DMS53 (cell line): ENCODE results near the gene PCSK4.
"Not testable (repeated sequence)": the region's sequence is repeated elsewhere in the genome, so short reads cannot be mapped to it uniquely, and the experiment has no call there.

ENCODE experiments used
- DNase-seq: peaks from one replicate; lab custom pipeline; 2025; lab: John Stamatoyannopoulos, UW

The PCSK4 gene

DNA sequence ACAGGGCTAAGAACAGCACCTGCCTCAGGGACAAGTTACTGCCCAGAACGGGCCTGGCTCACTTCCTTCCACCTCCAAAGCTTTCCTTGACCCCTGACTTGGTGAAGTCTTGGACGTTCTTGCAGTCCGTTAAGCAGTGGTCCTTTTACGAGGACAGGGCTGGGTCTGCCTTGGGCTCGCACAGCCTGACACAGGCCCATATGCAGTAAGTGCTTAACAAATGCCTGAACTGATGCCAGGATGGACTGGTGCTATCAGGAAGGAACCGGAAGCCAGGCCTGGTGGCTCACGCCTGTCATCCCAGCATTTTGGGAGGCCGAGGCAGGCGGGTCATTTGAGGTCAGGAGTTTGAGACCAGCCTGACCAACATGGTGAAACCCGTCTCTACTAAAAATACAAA lies 31.9 kb upstream of the PCSK4 start:
- no peak for DNase-seq

DNA sequence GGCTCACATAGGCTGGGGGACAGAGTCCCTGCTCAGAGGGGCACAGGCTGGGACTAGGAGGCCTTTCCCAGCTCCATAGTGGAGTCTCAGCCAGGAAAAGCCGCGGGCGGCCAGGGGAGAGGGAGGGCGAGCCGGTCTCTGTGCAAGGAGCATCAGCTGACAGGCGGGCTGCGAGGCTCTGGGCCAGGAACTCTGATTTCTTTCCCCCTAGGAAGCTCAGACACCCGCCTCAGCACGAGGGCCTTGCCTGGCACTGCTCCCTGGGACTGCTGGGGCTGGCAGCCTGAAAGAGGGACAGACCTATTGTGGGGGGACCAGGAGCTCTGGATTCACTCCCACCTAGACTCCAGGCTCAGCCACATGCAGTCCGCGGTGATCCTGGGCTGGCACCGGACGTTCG lies 31.5 kb upstream of the PCSK4 start:
- no peak for DNase-seq

DNA sequence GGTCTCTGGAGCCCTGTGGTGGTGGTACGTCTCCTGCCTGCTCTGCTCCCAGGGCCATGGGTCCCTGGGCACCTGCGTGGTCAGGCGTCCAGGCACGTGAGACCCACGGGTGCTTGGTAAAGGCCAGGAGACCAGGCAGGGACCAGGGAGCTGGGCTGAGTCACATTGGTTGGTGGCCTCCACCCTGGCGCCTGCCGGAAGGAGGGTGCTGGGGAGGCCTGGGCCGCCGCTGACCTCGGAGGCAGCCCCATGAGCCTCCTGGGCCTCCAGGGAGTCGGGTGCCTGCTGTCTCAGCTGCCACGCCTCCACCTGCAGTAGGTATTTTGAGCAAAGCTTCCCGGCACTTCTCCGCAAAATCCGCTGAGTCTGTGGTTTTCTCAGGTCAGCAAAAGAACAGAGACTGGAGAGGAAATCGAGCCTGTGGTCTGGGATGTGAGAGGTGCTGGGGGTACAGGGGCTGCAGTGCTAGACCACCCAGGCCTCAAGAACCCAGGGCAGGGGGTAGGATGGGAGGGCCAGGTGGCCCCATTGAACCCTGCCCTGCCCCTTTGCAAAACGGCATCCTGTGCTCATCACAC lies 30.1 kb upstream of the PCSK4 start:
- DNase-seq: peak; percentile 53

DNA sequence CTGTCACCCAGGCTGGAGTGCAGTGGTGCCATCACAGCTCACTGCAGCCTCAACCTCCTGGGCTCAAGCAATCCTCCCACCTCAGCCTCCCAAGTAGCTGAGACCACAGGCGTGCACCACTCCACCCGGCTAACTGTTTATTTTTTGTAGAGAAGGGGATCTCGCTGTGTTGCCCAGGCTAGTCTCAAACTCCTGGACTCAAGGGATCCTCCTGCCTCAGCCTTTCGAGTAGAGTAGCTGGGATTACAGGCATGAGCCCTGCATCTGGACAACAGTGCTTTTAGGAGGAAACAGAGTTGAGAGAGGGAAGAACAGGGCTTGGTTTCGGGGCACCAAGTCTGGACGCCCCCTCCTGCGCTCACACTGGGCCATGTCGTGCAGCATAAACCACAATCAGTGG lies 29.7 kb upstream of the PCSK4 start:
- DNase-seq: not testable (repeated sequence)

DNA sequence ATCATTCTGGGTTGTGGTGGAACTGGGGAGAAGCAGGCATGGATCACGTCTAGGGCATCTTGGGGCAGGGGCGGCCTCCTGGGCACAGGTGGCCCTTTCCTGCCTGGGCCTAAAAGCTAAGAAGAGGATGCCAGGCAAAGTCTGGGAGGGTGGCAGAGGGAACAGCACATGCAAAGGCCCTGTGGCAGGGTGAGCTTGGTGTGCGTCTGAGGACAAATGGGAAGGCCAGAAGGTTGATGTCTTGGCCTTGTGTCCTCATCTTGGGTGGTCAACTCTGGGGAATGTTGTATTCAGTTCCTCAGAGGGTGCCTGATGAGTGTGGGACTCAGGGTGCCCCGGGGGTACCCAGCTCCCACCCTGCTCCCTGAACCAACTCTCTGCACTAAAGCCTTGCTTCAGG lies 28.3 kb upstream of the PCSK4 start:
- no peak for DNase-seq

DNA sequence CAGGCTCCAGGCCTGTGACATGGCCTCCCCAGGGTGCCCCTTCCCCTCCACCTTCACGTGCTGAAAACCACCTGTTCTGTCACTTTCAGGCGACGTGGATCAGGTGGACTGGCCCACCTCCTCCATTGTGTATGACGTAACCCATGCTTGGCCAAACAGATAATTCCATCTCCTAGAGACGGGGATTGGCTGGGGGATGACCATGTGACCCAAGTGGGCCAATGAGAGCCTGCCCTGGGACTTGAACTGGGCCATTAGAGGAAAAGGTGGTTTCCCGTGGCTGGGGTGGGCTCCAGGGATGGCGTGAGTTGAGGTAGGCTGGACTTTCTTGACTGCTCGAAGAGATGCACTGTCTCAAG lies 26.2 kb upstream of the PCSK4 start:
- peak; percentile 28 for DNase-seq

DNA sequence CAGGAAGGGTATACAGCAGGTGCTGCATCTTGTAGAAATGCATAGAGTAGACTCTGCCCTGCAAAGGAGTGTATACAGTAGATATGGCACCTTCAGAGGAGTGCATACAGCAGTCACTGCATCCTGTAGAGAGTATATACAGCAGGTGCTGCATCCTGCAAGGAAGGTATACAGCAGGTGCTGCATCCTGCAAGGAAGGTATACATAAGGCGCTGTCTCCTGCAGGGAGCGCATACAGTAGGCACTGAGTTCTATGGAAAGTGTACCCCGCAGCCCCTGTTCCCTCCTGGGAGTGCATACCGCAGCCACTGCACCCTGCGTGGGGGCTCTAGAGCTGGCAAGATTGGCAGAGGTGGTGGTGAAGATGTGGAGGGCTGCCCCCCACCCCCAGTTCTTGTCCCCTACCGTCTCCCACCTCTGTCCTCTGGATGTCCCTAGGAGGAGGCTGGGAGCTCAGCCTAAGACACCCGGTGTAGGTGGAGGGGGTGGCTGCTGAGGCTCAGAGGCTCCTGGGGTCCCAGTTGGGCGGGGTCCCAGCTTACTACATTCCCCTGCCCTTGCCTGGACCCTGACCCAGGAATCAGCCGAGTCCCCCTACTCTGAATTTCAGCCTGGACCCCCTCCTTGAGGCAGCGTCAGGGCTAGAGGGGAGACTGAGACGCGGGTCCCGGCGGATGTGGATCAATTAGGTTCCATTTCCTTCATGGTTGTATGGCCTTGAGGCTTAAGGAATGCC lies 25.0 kb upstream of the PCSK4 start:
- DNase-seq: no peak

DNA sequence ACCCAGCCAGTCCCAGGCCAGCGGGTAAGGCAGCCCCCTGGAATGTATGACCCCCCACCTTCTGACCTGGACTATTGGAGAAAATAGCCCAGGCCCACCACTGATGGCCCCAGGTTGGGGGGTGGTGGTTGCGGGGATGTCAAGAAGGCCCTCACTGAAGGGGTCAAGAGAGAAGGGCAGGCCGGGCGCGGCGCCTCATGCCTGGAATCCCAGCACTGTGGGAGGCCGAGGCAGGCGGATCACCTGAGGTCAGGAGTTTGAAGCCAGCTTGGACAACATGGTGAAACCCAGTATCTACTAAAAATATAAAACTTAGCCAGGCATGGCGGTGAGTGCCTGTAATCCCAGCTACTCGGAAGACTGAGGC lies 24.1 kb upstream of the PCSK4 start:
- DNase-seq: no peak

DNA sequence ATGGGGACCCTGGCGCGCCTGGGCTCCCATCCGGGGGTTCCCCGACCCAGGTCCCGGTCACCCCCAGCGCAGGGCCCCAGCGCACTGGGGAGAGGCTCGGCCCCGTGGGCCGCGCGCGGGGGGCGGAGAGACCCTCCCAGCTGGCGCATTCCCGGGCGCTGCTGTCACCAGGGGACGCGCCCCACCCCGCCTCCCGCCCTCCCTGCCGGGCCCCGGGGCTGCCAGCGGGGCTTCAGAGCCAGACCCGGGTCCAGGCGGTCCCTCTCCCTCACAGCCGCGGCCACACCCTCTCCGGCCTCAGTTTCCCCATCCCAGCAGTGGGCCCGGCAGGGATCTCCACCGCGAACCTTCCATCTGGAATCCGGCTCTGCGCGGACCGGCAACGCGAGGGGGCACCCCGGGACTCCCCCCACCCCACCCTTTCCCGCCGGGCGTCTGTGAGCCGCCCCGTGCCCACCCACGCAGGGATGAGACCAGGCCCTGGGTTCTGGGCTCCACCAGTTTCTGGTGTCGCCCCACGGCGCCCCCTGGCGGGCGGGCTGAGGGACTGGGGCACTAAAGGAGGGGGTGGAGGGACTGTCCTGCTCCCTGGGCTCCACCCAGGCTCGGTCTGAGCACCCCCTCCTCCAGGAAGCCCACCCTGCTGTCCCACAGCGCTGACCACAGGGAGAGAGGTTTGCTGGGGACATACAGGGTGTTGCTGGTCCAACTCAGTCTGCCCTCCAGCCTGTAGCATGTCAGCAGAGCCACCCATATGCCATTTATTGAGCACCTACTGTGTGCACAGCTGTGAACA lies 23.5 kb upstream of the PCSK4 start:
- peak; percentile 60 for DNase-seq

DNA sequence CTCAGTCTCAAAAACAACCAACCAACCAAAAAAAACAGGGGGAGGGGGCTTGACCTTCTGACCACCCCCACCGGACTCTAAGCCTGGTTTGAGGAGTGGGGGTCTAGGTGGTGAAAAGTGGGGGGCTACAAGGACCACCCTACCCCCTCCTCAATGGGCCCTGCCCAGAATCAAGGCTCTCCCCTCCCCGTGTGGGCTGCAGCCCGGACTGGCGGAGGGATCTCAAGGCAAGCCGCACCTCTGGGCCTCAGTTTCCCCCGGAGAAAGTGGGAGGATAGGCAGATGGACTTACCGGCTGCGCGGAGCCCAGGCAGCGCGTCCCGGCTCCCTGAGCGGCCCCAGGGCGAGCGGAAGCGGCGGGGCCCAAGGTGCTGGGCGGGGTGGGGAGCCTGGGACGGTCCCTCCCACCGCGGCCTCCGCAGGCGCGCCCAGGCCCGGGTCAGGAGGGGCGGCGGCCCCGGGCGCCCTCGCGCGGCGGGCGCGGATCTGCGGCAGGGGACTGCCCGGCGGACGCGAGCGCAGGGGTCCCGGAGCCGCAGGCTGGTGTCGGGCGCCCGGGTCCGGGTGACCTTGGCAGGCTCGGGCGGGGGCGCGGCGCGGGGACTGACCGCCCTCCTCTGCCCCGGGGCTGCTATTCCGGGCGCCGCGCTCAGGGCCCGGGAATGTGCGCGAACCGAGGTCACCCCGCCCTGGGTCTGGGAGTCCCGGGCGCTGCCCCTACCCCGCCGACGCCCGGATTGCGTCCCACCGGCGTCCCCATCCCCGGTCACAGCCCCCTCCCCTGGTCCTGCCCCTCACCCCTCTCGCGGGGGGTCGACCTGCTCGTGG lies 22.7 kb upstream of the PCSK4 start, which contains the start of gene ADAMTSL5:
TSS of gene ADAMTSL5 (minus strand) at position 349 of the 828 bp plus-strand sequence. CDS start 2,076 bp downstream, outside the sequence.
- peak; percentile 74 for DNase-seq

DNA sequence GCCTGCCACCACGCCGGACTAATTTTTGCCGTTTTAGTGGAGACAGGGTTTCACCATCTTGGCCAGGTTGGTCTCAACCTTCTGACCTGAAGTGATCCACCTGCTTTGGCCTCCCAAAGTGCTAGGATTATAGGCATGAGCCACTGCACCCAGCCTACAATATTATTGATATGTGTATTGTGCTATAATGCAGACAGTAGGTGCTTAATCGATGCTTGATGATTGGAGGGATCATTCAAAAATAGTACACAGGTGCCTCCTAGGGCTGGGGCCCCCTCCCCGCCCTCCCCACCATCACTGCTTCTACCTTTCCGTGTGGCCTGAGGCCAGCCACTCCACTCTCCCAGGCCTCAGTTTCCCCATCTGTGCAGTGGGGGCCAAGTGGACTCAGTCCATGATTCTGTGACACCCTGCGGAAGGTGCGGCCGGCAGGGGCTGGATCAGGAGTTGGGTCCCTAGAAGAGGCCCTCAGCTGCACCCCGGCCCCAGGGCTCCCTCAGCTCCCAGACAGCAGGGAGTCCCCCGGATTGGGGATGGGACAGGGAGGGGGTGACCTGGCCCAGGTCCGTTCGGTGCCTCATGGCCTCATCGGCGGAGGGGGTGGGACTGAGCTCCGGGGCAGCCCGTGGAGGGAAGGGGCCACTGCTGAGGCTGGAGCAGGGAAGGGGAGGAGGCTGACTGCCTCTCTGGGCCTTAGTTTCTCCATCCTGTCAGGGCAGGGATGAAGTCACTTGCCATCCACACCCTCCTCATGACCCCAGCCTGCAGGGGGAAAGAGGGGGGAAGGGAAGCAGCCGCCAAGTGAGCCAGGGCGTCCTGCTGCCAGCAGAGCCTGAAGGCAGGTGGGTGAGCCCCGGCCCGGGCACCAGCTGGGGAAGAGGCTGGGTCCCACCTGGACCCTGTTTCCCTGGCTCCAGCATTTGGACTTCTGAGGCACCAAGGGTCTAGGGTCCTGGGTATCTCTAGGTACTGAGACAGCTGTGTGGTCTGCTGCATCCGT lies 21.5 kb upstream of the PCSK4 start:
- DNase-seq: no peak

DNA sequence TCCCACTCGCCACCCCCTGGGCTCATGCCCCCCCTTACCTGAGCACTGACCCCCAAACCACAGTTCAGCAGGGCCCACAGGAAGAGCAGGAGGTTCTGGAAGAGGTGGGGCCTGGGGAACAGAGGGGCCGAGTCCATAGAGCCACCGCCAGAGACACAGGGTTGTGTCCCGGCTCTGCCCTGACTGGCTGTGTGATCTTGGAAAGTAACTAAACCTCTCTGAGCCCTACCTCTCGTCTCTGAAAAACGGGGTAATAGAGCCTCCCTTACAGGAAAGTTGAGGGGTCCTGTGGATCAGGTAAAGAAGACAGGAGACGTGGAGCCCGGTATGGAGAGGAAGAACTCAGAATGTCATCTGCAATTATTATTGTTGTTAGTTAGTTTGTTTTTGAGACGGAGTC lies 20.7 kb upstream of the PCSK4 start:
- DNase-seq: no peak

DNA sequence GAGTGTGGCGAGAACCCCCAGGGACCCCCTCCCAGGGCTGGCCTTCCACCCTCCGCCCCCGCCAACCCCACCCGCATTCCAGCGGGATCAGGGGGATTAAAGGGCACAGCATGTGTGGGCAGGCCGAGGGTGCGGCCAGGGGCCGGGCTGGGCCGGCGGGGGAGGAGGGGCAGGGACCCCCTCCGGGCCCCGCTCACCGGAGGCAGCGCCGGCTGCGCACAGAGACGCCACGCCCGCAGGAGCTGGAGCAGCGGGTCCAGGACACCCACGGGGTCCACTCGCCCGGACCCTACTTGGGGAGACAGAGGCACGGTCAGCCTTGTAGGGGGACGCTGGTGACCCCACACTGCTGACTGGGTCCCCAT lies 20.3 kb upstream of the PCSK4 start:
- DNase-seq: no peak

DNA sequence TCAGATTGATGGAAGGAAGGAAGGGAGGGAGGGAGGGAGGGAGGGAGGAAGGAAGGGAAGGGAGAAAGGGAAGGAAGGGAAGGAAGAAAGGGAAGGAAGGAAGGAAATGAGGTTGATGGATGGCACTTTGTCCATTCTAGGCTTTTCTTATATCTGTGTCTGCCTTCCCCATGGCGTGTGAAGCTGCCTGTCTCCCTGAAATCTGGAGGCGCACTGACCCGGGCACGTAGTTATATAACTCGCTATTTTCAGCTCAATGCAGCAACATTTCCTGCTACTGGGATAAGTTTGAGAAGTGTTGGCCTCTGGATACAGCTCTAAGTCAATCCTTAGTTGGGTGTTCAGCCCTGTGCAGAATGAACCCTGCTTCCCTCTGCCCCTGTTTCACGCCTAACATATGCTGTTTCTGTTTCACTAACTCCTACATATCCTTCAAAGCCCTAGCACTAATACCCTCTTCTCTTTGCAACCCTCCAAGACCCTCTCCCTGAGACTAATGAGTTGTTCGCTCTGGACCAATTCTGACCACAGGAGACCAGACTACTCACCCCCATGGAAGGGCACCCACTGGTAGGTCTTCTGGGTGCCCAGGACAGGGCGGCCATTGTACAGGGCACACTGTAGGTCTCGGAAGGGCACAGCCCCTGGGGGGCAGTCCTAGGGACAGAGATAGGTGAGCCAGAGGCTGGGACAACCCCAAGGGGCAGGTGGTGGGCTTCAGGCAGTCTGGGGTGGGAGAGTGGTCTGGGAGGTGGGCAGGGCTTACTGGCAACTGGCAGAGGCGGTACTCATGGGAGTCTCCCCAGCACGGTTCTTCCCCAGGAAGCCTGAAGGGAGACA lies 19.7 kb upstream of the PCSK4 start:
- DNase-seq: no peak

DNA sequence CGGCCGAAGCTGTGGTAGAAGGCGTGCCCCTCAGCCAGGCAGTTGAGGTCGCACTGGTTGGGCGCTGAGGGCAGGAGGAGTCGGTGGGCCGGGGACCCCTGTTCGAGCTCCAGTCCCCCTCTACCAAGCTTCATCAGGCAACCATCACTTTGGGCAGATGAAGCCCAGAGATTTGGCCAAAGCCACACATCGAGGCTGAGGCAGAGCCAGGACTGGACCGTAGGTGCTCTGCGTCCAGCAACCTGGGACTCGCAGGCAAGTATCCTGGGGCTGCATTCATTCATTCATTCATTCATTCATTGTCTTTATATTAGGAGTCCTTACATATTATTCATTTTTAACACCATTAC lies 18.3 kb upstream of the PCSK4 start:
- DNase-seq: no peak

DNA sequence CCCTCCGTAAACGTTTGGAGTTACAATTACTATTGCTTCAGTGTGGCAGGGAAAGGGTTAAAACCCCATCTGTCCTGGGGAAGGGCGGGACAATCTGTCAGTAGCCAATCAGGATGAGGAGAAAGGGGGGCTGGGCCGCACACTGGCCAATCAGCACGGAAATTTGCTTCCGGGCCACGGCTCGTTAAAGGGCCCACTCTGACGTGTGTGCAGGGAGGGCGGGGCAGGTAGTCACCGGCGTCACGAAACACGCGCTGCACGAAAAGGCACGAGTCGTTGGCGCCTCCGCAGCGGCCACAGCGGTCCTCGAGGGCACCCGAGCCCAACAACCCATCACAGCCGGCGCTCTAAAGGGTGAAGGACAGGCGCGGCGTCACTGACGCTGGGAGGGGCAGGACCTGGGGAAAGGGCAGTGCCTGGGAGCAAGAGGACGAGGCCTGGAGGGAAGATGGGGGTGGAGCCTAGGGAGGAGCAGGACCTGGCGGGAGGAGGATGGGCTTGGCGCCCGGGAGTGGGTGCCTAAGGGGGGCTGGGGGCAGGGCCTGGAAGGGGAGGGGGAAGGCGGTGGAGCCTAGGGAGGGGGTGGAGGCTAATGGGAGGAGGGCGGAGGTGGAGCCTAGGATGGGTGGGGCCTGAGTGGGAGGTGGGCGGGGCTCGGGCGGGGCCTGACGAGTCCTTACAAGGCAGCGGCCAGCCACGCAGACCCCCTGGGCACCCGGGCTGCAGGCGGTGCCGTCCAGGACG lies 17.8 kb upstream of the PCSK4 start:
- peak; percentile 93 for DNase-seq

DNA sequence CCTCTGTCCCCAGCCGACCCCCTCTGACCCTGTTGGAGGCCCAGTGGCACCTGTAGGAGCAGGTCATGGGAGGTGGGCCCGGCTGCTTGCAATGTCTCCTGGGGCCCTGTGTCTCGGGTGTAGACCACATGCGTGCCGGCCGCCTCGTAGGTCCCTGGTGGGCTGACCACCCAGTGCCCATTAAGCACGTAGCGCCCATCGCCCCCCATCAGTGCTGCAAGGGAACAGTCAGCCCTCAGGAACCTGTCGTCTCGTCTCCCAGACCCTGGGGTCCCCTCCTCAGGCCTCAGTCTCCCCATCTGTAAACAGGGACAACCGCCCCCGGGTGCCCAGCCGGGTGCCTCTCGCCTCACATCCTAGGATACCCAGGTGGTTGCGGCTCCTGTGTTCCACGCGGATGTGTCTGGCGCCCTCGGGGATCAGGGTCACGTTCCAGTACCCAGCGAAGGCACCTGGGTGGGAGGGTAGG lies 17.1 kb upstream of the PCSK4 start:
- no peak for DNase-seq

DNA sequence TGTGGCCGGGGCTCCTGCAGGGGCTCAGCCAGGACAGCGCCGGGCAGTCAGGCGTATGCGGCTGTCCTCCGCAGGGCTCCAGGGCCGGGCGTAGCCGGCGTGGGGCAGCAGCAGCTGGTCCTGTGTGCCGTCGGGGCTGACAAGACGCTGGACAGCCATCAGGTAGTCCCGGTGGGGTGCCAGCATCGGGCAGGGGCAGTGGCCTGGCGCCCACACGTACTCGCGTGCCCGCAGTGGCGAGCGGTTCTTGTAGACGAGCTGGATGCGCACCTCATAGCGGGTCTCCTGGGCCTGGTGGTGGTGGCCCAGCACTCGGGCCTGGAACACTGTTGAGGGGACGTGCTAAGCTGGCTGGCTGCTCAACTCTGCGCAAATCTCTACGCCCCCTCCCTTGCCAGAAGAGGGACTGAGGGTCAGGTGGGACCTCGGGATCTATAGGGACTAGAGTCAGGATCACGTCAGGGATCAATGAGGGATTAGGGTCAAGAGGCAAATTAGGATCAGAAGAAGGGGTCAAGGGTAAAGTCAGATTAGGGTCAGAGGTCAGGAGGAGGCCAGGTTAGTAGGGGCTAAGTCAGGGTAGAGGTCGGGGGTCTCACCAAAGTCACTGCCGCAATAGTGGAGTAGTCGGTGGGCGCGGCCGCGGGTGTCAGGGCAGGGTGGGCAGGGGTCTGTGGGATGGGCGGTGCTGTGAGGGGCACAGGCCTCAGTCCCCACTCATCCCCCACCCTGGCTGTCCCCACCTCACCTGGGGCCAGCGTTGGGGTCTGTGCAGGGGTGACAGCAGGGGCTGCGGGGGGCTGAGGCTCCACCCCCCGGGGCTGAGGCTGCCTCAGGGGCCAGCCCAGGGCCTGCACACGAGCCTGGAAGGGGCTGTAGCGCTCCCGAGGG lies 16.1 kb upstream of the PCSK4 start:
- DNase-seq: no peak
